HG02885 (cell line): Measurements from ENCODE around the gene TSHZ2.

ENCODE experiments used
- ATAC-seq: cut with Tn5 transposase; IDR thresholded peaks from one replicate; pipeline ENCODE4 v1.9.1; 2021; ENCODE audit warnings: mild to moderate bottlenecking; ENCODE audit not compliant: unreplicated experiment, poor library complexity

Gene TSHZ2

GRCh38 chr20:52972190-52972937, at the start of gene TSHZ2:
TSHZ2 (plus strand) TSS chr20:52972358; CDS start chr20:52973294, 936 bp downstream.
- no peak for ATAC-seq

GRCh38 chr20:52922436-52922835, 49.7 kb upstream of the TSHZ2 start:
- no peak for ATAC-seq

- no peak for ATAC-seq
These were observed 48.8 kb upstream of the TSHZ2 start for GRCh38 chr20:52923123-52923937.

DNA sequence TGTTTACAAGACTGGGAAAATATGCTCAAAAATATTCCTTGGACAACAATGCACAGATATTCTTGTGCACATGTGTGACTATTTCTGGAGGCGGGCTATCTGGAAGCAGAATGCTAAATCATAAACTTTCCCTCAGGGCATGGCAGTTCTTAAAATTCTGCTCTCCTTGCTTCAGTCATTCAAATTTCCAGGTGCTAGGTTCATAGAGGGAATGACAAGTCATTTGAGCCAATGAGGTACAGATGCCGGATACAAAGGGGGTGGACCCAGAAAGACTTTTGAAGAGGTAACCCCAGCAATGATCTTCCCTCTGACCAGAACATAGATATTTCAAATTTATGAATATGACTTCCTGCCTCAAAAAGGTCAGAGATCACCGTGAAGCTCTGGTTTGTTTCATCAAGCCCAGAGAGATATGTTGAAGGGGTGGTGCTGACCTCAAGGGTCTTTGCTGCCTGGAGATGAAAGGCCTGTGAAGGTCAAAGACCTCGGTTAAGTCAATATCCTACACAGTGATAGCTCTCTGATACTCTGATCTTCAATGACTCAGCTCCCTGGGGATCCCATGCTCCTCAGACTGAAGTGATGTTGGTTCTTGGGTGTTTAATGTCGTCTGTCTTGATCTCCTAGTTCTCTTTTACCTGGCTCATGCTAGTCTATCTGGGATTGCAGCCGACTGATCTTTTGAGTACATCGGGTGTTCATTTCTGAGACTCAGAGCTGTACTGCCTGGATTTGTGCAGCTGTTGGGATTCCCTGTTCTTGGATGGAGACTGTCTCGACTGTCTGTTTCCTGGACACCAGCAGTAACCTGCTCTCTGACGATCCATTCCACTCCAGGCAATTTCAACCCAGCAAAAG, 47.5 kb upstream of the TSHZ2 start:
- no peak for ATAC-seq

GRCh38 chr20:52926505-52926904, 45.7 kb upstream of the TSHZ2 start:
- no peak for ATAC-seq

DNA sequence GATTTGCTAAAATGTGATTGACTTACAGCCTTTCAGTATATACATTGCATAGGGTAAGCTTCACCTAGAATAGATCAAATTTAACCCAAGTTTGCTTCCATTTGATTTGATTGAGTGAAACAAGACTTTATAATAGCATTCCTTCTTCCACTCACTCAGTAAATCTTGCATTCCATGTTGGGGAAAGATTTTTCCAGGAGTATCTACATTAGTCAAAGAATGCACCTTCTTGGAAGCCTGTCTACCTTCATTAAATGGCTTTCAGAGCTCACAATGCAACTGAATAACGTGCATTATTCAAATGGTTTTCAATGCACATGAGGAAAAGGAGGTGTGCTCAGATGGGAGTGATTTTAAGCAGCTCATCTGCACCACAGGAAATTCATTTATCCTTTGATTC, 38.3 kb upstream of the TSHZ2 start:
- ATAC-seq, result no peak

GRCh38 chr20:52936351-52937340, 35.5 kb upstream of the TSHZ2 start:
- no peak for ATAC-seq

- no peak for ATAC-seq
These were observed 34.5 kb upstream of the TSHZ2 start for GRCh38 chr20:52937591-52938100.

DNA sequence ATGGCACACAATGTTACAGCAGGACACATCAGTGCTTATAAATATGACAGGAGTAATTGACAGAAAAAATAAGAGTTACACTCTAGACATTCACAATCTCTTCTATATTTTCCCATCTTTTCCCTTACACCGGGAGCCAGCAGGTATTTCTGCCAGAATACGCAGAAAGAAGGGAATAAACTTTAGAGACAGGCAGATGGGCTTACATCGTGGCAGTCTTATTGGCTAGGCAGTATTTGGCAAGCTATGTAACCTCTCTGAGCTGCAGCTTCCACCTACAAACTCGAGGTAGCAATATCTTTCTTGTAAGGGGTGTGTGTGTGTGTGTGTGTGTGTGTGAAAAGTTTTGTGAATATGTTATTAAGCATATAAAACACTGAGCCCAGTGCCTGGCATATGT, 33.0 kb upstream of the TSHZ2 start:
- ATAC-seq, result no peak

GRCh38 chr20:52941808-52942207, 30.4 kb upstream of the TSHZ2 start:
- ATAC-seq, result no peak

DNA sequence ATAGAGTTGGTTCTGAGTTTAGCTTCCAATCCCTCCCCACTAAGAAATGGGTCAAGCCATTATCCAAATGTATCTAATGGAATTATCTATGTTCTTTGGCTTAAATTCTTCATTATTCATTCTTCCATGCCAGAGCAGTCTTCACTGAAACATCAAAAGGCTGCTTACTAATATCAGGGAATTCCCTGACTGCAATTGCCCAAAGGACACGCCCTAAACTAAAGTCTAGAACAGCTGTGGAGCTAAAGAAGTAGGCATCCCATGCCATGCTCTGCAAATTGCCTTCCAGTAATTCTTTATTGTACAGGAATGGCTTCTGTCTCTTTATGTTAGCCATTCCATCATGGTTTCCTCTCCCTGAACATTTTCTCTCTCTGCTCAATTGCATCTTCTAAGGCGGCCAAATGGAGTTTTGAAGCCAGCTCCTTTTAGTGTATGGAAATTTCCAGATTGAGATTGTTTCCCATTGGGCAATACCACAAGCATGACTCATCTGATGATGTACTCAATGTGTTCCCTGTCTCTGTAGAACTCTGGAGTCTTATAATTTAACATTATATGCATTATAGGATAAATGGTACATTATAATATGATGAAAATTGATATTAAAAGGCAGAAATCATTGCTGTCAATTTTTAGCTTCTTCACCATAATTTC, 28.8 kb upstream of the TSHZ2 start:
- ATAC-seq, result no peak

- no peak for ATAC-seq
These were observed 26.9 kb upstream of the TSHZ2 start for GRCh38 chr20:52945268-52945667.

DNA sequence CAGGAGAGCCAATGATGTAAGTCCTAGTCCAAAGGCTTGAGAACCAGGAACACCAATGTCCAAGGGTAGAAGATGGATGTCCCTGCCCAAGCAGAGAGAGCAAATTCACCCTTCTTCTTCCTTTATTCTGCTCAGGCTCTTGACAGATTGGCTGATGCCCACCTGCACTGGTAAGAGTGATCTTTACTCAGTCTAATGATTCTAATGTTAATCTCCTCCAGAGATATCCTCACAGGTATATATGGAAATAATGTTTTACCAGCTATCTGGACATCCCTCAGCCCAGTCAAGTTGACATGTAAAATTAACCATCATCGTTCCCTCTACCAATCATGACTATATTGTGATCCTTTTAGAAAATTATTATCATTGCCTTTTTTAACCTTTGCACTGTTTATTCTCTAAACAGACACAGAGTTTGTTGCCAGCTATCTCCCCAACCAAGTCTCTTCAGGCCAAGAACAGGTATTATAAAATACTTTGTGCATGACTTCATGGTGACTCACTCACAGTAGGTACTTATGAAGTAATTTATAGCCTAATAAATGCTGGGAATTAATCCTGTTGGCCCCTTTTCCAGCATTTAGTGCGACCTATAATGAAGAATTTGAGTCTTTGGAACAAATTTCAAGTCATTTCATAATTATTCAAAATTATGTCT, 26.2 kb upstream of the TSHZ2 start:
- ATAC-seq, result no peak

GRCh38 chr20:52948491-52948890, 23.7 kb upstream of the TSHZ2 start:
- no peak for ATAC-seq

GRCh38 chr20:52953020-52953419, 19.1 kb upstream of the TSHZ2 start:
- ATAC-seq, result no peak

GRCh38 chr20:52954849-52955248, 17.3 kb upstream of the TSHZ2 start:
- no peak for ATAC-seq

GRCh38 chr20:52958211-52958610, 13.9 kb upstream of the TSHZ2 start:
- ATAC-seq, result no peak

DNA sequence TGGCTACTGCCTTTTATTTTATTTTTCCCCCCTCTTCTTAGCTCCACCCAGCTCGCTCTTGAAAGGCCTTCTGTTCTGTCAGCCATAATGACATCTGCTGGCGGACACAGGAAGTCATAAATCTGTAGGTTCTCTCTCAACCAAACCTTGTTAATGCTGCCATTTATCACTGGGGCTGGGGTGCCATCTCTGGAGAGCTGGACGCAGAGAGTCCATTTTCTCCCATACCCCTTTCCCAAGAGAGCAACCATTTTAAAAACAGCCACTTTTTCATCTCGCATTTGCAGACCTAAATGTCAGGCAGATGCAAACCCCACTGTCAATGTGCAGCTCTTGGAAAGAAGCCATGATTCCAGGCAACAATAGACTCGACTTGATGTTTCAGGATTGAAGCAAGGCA, 13.0 kb upstream of the TSHZ2 start:
- no peak for ATAC-seq
